A549 (cell line): Measurements from ENCODE around the gene FLACC1. TPM values are rescaled to one million over a fixed set of nuclear protein-coding genes. Genes with fewer than 3 reads are reported as not detected.
"Not testable (repeated sequence)": the region's sequence is repeated elsewhere in the genome, so short reads cannot be mapped to it uniquely, and the experiment has no call there.

Experiments used
- ATAC-seq, 2 experiments: fragments of 200-7000 bp in 1 of 2; fragments of >200 bp in 1 of 2; cut with Nextera tagmentation in 1 of 2; cut with Tn5 transposase in 1 of 2; 3 replicates each; pipeline versions ENCODE4 v1.8.0 to v1.9.1; 2018 to 2020; ENCODE audit warnings: mild to moderate bottlenecking in 1 of 2, moderate library complexity in 1 of 2
- CTCF ChIA-PET: fragments of 300-600 bp; sonication (Branson Sonifier 250); formaldehyde crosslinking; extraction: SDS; loops from one replicate; lab custom pipeline; 2021; ENCODE audit warnings: antibody characterized with exemption, inconsistent platforms; lab: Yijun Ruan, JAX
- POLR2A ChIA-PET: fragments of 350-600 bp; formaldehyde crosslinking; extraction: SDS; loops from one replicate; lab custom pipeline; 2021; ENCODE audit warnings: antibody characterized with exemption, inconsistent platforms; lab: Yijun Ruan, JAX
- DNase-seq, 2 experiments: peaks; one replicate each; pipeline versions ENCODE4 v3.0.0 to v3.0.0-alpha.2; 2011 to 2016; ENCODE audit warnings: low read depth in 1 of 2, low spot score in 1 of 2
- FAIRE-seq: peaks from 2 replicates; lab custom pipeline; 2011; peaks lifted over from hg19 to GRCh38; lab: Jason Lieb, UNC
- H3K27ac ChIP-seq, 2 experiments: fragments of >200 bp; sonication (Bioruptor Twin); formaldehyde crosslinking; 3 replicates each; pipeline ENCODE4 v1.5.1; 2016 to 2017
- H3K4me1 ChIP-seq: fragments of >200 bp; sonication (Bioruptor Twin); formaldehyde crosslinking; 3 replicates; pipeline ENCODE4 v1.6.1; 2016
- H3K4me2 ChIP-seq: fragments of >200 bp; sonication (Bioruptor Twin); formaldehyde crosslinking; 3 replicates; pipeline ENCODE4 v1.6.1; 2016
- H3K4me3 ChIP-seq: fragments of >200 bp; sonication (Bioruptor Twin); formaldehyde crosslinking; 3 replicates; pipeline ENCODE4 v1.5.1; 2016
- H3K9me3 ChIP-seq: fragments of >200 bp; sonication (Bioruptor Twin); formaldehyde crosslinking; 3 replicates; pipeline ENCODE4 v1.6.1; 2016
- BCL3 ChIP-seq: fragments of >200 bp; sonication (Bioruptor Twin); formaldehyde crosslinking; IDR thresholded peaks from 3 replicates; pipeline ENCODE4 v1.6.1; 2016
- CBX8 ChIP-seq: fragments of 200-600 bp; sonication (generic); IDR thresholded peaks from 2 replicates; pipeline ENCODE4 v1.6.1; 2016
- CHD2 ChIP-seq: fragments of 150-350 bp; IDR thresholded peaks from 2 replicates; pipeline ENCODE4 v1.6.1; 2014; ENCODE audit warnings: low read length; ENCODE audit not compliant: partially characterized antibody
- HOXB13 ChIP-seq: fragments of 250-450 bp; sonication (Bioruptor Pico); IDR thresholded peaks from 2 replicates; pipeline ENCODE4 v1.5.0; 2020; ENCODE audit warnings: low read depth, mild to moderate bottlenecking, moderate library complexity
- KDM1A ChIP-seq: fragments of 200-600 bp; sonication (generic); IDR thresholded peaks from 2 replicates; pipeline ENCODE4 v1.6.1; 2016; ENCODE audit warnings: low read depth, mild to moderate bottlenecking
- MAX ChIP-seq: IDR thresholded peaks from 2 replicates; pipeline ENCODE4 v1.6.1; 2012
- NPAS2 ChIP-seq: fragments of 250-450 bp; sonication (Bioruptor Pico); IDR thresholded peaks from 2 replicates; pipeline ENCODE4 v1.8.0; 2022; ENCODE audit warnings: mild to moderate bottlenecking, moderate library complexity, borderline replicate concordance
- RARB ChIP-seq: fragments of 250-450 bp; sonication (Bioruptor Pico); IDR thresholded peaks from 2 replicates; pipeline ENCODE4 v1.8.0; 2021; ENCODE audit warnings: mild to moderate bottlenecking, moderate library complexity
- SREBF2 ChIP-seq: fragments of 450-650 bp; IDR thresholded peaks from 2 replicates; pipeline ENCODE4 v1.6.1; 2014; ENCODE audit warnings: mild to moderate bottlenecking, moderate library complexity
- WGBS: methylation state at CpG from one replicate; pipeline ENCODE4 v1.1.6; 2017; ENCODE audit errors: missing lambda C conversion rate; 5-methylcytosine and 5-hydroxymethylcytosine counted together
- polyA plus RNA-seq, 4 experiments: library from polyadenylated mRNA; depleted of rRNA in 3 of 4; stranded (reverse); fragments of >200 nt; fragmentation: RNase III in 1 of 4; extraction: RNeasy Plus Mini Kit Qiagen cat#74134 plus additional on column Dnase treatment in 1 of 4; gene quantifications; 2 replicates in 3 of 4; 3 replicates in 1 of 4; pipeline ENCODE4 v1.2.3, GENCODE V29; 2011 to 2017

The FLACC1 gene
- polyA plus RNA-seq, 2 of the 4 experiments (the other 2 are of a cell fraction): 0.26 to 0.36 TPM

DNA sequence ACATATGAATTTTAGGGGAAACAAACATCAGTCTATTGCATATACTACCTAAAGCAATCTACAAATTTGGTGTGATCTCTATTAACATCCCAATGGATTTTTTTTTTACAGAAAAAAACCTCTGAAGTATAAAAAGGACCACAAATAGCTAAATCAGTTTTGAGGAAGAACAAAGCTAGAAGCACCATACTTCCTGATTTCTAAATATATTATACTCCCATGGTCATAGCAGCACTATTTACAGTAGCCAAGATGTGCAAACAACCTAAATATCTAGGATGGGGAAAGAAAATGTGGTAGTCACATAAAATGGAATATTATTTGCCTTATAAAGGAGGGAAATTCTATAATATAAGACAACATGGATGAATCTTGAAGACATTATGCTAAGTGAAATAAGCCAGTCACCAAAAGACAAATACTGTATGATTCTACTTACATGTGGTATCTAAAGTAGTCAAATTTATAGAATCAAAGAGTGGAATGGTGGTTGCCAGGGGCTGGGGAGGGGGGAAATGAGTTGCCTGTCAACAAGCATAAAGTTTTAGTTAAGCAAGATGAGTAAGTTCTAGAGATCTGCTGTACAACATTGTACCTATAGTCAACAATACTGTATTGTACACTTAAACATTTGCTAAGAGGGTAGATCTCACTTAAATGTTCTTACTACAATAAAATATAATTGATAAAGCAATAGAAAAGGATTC, 114.4 kb downstream of the FLACC1 start:
- DNase-seq: no peak
- TF ChIP-seq BCL3 (no peak), CHD2 (no peak), MAX (no peak), HOXB13 (CRISPR knock-in tag) (no peak), NPAS2 (CRISPR knock-in tag) (no peak), KDM1A (no peak), RARB (CRISPR knock-in tag) (no peak), SREBF2 (no peak), CBX8 (no peak)
- no peaks in the 10 kb centered on the region for H3K4me1 ChIP-seq
- CTCF ChIA-PET: interaction anchor here (1.4 kb wide), 1 partner anchor 11 kb away, joined by 3 read pairs; no protein-coding TSS in a partner anchor
- H3K27ac ChIP-seq: no peak overlapping the region
- no peak overlapping the region for H3K4me3 ChIP-seq
- H3K9me3 ChIP-seq: peaks cover 3% of the 10 kb centered on the region; the same call in 1 of the 3 replicates
- ATAC-seq: no peak
- no peak for FAIRE-seq
- no peak overlapping the region for H3K4me2 ChIP-seq
- POLR2A ChIA-PET: no interaction called here

DNA sequence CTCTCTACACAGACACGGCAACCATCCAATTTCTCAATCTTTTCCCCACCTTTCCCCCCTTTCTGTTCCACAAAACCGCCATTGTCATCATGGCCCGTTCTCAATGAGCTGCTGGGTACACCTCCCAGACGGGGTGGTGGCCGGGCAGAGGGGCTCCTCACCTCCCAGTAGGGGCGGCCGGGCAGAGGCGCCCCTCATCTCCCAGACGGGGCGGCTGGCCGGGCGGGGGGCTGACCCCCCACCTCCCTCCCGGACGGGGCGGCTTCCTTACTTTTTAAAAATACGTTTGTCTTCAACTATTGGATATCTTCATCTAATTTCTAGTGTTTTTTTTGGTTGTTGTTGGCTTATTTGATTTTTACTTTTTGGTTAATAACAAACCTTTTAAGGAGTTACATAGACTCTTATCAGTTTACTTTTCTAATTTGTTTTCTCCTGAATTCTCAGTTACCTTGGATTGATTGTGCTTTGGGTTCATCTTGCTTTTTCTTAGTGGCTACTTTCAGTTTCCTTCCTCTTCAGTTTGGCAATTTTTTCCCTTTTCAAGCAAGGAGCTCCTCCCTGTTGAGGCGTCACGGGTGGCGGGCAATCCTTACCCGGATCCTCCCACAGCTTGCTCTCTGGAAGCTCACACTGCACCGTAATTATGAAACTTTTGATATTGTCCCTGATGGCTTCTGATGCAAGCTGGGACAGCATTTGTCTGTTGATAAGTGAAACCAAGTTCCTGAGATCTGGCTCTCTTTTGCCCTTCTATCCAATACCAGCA, 117.8 kb downstream of the FLACC1 start:
- ATAC-seq: not testable (repeated sequence)

More for the DNA sequence above, 117.8 kb downstream of the FLACC1 start:
- H3K9me3 ChIP-seq, H3K4me3 ChIP-seq, DNase-seq, H3K27ac ChIP-seq, POLR2A ChIA-PET, H3K4me2 ChIP-seq, FAIRE-seq, CTCF ChIA-PET: not testable (repeated sequence)
- 94% methylated on average over 16 of the region's 21 CpGs for WGBS
- peaks cover 16% of the 10 kb centered on the region; the same call in 2 of the 3 replicates for H3K4me1 ChIP-seq

Other genes starting within 250 kb of the FLACC1 start
- gene CFLAR, start 241.2 kb downstream of the FLACC1 start, polyA plus RNA-seq (2011; rRNA removed): 64.0 and 89.4 TPM in 2 replicates
- gene CFLAR, start 241.2 kb downstream of the FLACC1 start, polyA plus RNA-seq (2017; fragmentation: RNase III; extraction: RNeasy Plus Mini Kit Qiagen cat#74134 plus additional on column Dnase treatment): 56.5 to 64.0 TPM (median 56.5 TPM) in 3 replicates
- gene CASP10, start 174.2 kb downstream of the FLACC1 start, polyA plus RNA-seq (2011; rRNA removed): 6.5 and 6.8 TPM in 2 replicates
- gene CASP10, start 174.2 kb downstream of the FLACC1 start, polyA plus RNA-seq (2017; fragmentation: RNase III; extraction: RNeasy Plus Mini Kit Qiagen cat#74134 plus additional on column Dnase treatment): 2.6 to 3.0 TPM (median 2.8 TPM) in 3 replicates
- 57.9 and 65.2 TPM in 2 replicates for gene CASP8, start 96.8 kb downstream of the FLACC1 start, polyA plus RNA-seq (2011; rRNA removed)
- gene CASP8, start 96.8 kb downstream of the FLACC1 start, polyA plus RNA-seq (2017; fragmentation: RNase III; extraction: RNeasy Plus Mini Kit Qiagen cat#74134 plus additional on column Dnase treatment): 39.0 to 40.2 TPM (median 40.0 TPM) in 3 replicates
- 22.4 and 23.2 TPM in 2 replicates for gene TRAK2, start 94.1 kb upstream of the FLACC1 start, polyA plus RNA-seq (2011; rRNA removed)
- gene TRAK2, start 94.1 kb upstream of the FLACC1 start, polyA plus RNA-seq (2017; fragmentation: RNase III; extraction: RNeasy Plus Mini Kit Qiagen cat#74134 plus additional on column Dnase treatment): 10.2 to 10.8 TPM (median 10.4 TPM) in 3 replicates
- 29.0 and 34.4 TPM in 2 replicates for gene STRADB, start 94.4 kb upstream of the FLACC1 start, polyA plus RNA-seq (2011; rRNA removed)
- gene STRADB, start 94.4 kb upstream of the FLACC1 start, polyA plus RNA-seq (2017; fragmentation: RNase III; extraction: RNeasy Plus Mini Kit Qiagen cat#74134 plus additional on column Dnase treatment): 24.0 to 27.4 TPM (median 25.6 TPM) in 3 replicates